Measurements from ENCODE around the gene PLK5.

DNA sequence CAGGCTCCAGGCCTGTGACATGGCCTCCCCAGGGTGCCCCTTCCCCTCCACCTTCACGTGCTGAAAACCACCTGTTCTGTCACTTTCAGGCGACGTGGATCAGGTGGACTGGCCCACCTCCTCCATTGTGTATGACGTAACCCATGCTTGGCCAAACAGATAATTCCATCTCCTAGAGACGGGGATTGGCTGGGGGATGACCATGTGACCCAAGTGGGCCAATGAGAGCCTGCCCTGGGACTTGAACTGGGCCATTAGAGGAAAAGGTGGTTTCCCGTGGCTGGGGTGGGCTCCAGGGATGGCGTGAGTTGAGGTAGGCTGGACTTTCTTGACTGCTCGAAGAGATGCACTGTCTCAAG, 7.5 kb upstream of the PLK5 start:
- no peak for TF ChIP-seq EZH2 (IDR thresholded peaks at IDR 0.05; ENCODE audit: borderline replicate concordance, low read length)
- TF ChIP-seq, protein P1, sequence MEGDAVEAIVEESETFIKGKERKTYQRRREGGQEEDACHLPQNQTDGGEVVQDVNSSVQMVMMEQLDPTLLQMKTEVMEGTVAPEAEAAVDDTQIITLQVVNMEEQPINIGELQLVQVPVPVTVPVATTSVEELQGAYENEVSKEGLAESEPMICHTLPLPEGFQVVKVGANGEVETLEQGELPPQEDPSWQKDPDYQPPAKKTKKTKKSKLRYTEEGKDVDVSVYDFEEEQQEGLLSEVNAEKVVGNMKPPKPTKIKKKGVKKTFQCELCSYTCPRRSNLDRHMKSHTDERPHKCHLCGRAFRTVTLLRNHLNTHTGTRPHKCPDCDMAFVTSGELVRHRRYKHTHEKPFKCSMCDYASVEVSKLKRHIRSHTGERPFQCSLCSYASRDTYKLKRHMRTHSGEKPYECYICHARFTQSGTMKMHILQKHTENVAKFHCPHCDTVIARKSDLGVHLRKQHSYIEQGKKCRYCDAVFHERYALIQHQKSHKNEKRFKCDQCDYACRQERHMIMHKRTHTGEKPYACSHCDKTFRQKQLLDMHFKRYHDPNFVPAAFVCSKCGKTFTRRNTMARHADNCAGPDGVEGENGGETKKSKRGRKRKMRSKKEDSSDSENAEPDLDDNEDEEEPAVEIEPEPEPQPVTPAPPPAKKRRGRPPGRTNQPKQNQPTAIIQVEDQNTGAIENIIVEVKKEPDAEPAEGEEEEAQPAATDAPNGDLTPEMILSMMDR (IDR thresholded peaks at IDR 0.05; ENCODE audit: low read length) = no peak

Measured in OCI-LY1 (cell line).